ENCODE data around the gene EPB41. TPM values are rescaled to one million over a fixed set of nuclear protein-coding genes. Genes with fewer than 3 reads are reported as not detected.

Gene EPB41
- polyA plus RNA-seq, 1 of the 3 experiments (the other 2 are of a cell fraction) = 7.4 TPM

DNA sequence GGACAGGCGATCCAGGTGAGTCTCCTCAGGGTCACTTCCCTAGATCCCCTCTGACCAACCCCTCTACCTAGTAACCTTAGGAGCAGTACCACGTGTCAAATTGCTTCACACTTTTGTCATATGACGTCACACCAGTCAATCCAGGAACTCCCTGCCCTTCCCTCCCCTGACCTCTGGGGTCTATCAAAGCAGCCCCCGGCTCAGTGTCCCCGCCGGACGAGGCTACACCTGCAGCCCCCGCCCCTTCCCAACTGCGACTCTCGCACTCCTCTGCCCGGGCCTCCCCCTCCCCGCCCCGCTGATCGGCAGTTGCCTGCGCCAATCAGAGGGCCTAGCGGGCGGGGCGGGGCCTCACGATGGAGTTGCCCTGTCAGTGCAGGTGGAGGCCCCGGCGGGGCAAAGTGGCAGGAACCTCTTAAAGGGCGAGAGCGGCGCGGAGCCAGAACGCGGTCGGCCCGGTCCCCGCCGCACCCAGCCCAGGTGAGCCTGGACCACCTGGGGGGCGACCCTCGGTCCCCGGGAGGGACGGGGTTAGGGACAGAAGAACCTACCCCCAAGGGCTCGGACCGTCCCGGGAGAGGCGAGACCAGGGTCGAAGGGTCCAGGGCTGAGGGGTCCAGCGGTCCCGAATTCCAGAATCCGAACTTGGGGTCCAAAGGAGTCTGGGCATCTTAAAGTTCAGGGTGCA is 27.5 kb upstream of the EPB41 start:
- Histone ChIP-seq H3K36me3 (replicated peaks in 1 of 2; ENCODE audit: control insufficient read depth in 1 of 2, insufficient read depth in 2 of 2, low read length in 1 of 2) (no peaks in the 10 kb centered on the region), H3K9me3 (no peaks in the 10 kb centered on the region), H3K9ac (peak overlapping the region; percentile 69), H3K4me3 (ENCODE audit: low read depth in 2 of 2, low read length in 1 of 2) (peak overlapping the region; percentile 77 to 85), H3F3A (replicated peaks; ENCODE audit: insufficient read depth) (peaks cover 10% of the 10 kb centered on the region), H3K27ac (ENCODE audit: low read depth in 2 of 2, low read length in 1 of 2) (peak overlapping the region in 1 of 2 experiments; percentile 17; a peak in 1 of 4 replicates), H2AFZ (ENCODE audit: low read depth) (peak overlapping the region; percentile 99), H3K4me1 (ENCODE audit: control insufficient read depth in 1 of 2, insufficient read depth in 2 of 2, low read depth in 1 of 2, low read length in 1 of 2) (peaks cover 18 to 34% of the 10 kb centered on the region in 2 experiments; a peak in 2 of 4 replicates), H3K9me2 (no peaks in the 10 kb centered on the region), H3K4me2 (peak overlapping the region; percentile 100), H4K20me1 (ENCODE audit: insufficient read depth) (no peaks in the 10 kb centered on the region), H3K79me2 (ENCODE audit: insufficient read depth) (no peaks in the 10 kb centered on the region), H3K27me3 (ENCODE audit: insufficient read depth) (no peaks in the 10 kb centered on the region)
- WGBS (ENCODE audit: low lambda C conversion rate) = 9% methylated on average over 15 of the region's 43 CpGs
- POLR2A ChIA-PET = no interaction called here
- TF ChIP-seq, protein P1, sequence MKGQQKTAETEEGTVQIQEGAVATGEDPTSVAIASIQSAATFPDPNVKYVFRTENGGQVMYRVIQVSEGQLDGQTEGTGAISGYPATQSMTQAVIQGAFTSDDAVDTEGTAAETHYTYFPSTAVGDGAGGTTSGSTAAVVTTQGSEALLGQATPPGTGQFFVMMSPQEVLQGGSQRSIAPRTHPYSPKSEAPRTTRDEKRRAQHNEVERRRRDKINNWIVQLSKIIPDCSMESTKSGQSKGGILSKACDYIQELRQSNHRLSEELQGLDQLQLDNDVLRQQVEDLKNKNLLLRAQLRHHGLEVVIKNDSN (IDR thresholded peaks at IDR 0.05; ENCODE audit: borderline replicate concordance, low read depth) = peak; percentile 77
- TF ChIP-seq, protein P2, sequence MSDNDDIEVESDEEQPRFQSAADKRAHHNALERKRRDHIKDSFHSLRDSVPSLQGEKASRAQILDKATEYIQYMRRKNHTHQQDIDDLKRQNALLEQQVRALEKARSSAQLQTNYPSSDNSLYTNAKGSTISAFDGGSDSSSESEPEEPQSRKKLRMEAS (IDR thresholded peaks at IDR 0.05; ENCODE audit: low read depth) = peak; percentile 28
- TF ChIP-seq, protein P3, sequence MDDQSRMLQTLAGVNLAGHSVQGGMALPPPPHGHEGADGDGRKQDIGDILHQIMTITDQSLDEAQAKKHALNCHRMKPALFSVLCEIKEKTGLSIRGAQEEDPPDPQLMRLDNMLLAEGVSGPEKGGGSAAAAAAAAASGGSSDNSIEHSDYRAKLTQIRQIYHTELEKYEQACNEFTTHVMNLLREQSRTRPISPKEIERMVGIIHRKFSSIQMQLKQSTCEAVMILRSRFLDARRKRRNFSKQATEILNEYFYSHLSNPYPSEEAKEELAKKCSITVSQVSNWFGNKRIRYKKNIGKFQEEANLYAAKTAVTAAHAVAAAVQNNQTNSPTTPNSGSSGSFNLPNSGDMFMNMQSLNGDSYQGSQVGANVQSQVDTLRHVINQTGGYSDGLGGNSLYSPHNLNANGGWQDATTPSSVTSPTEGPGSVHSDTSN (IDR thresholded peaks at IDR 0.05) = peak; percentile 99
- TF ChIP-seq RCOR1 (IDR thresholded peaks at IDR 0.05; ENCODE audit: low read length) (no peak), FOXM1 (IDR thresholded peaks at IDR 0.05; ENCODE audit: low read depth) (no peak), GABPA (IDR thresholded peaks at IDR 0.05; ENCODE audit: low read depth) (no peak), ELF1 (IDR thresholded peaks at IDR 0.05) (no peak), EP300 (IDR thresholded peaks at IDR 0.05; ENCODE audit: borderline replicate concordance in 1 of 2, low read depth in 1 of 2, low read length in 1 of 2) (no peak), NRF1 (IDR thresholded peaks at IDR 0.05; ENCODE audit: low read depth, low read length) (no peak), SIN3A (IDR thresholded peaks at IDR 0.05; ENCODE audit: borderline replicate concordance, low read depth, low read length) (no peak), MXI1 (IDR thresholded peaks at IDR 0.05; ENCODE audit: low read depth, low read length) (peak; percentile 46; the same call in 1 of the 2 replicates), YY1 (IDR thresholded peaks at IDR 0.05; ENCODE audit: low read depth) (no peak), TAF1 (IDR thresholded peaks at IDR 0.05; ENCODE audit: borderline replicate concordance, low read depth, low read length) (peak; percentile 25; the same call in 1 of the 2 replicates), SMC3 (IDR thresholded peaks at IDR 0.05; ENCODE audit: low read depth, low read length) (0 out of 2 replicates have a peak, but pooled peaks have one; percentile 1), NFIC (IDR thresholded peaks at IDR 0.05; ENCODE audit: borderline replicate concordance) (no peak), MEF2A (IDR thresholded peaks at IDR 0.05; ENCODE audit: borderline replicate concordance, low read depth) (no peak)
- TF ChIP-seq, protein P4, sequence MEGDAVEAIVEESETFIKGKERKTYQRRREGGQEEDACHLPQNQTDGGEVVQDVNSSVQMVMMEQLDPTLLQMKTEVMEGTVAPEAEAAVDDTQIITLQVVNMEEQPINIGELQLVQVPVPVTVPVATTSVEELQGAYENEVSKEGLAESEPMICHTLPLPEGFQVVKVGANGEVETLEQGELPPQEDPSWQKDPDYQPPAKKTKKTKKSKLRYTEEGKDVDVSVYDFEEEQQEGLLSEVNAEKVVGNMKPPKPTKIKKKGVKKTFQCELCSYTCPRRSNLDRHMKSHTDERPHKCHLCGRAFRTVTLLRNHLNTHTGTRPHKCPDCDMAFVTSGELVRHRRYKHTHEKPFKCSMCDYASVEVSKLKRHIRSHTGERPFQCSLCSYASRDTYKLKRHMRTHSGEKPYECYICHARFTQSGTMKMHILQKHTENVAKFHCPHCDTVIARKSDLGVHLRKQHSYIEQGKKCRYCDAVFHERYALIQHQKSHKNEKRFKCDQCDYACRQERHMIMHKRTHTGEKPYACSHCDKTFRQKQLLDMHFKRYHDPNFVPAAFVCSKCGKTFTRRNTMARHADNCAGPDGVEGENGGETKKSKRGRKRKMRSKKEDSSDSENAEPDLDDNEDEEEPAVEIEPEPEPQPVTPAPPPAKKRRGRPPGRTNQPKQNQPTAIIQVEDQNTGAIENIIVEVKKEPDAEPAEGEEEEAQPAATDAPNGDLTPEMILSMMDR (IDR thresholded peaks at IDR 0.05) = no peak
- TF ChIP-seq, protein P5, sequence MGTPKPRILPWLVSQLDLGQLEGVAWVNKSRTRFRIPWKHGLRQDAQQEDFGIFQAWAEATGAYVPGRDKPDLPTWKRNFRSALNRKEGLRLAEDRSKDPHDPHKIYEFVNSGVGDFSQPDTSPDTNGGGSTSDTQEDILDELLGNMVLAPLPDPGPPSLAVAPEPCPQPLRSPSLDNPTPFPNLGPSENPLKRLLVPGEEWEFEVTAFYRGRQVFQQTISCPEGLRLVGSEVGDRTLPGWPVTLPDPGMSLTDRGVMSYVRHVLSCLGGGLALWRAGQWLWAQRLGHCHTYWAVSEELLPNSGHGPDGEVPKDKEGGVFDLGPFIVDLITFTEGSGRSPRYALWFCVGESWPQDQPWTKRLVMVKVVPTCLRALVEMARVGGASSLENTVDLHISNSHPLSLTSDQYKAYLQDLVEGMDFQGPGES (IDR thresholded peaks at IDR 0.05; ENCODE audit: low read depth, low read length) = peak; percentile 37; the same call in 1 of the 2 replicates
- TF ChIP-seq, protein P6, sequence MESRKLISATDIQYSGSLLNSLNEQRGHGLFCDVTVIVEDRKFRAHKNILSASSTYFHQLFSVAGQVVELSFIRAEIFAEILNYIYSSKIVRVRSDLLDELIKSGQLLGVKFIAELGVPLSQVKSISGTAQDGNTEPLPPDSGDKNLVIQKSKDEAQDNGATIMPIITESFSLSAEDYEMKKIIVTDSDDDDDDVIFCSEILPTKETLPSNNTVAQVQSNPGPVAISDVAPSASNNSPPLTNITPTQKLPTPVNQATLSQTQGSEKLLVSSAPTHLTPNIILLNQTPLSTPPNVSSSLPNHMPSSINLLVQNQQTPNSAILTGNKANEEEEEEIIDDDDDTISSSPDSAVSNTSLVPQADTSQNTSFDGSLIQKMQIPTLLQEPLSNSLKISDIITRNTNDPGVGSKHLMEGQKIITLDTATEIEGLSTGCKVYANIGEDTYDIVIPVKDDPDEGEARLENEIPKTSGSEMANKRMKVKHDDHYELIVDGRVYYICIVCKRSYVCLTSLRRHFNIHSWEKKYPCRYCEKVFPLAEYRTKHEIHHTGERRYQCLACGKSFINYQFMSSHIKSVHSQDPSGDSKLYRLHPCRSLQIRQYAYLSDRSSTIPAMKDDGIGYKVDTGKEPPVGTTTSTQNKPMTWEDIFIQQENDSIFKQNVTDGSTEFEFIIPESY (IDR thresholded peaks at IDR 0.05; ENCODE audit: borderline replicate concordance, low read depth) = no peak
- CTCF ChIA-PET = interaction anchor here (1.0 to 22.5 kb wide), 7 partner anchors 10 to 315 kb away, joined by 3 to 894 read pairs (median 3); no protein-coding TSS in a partner anchor
- peak; percentile 99 for DNase-seq

All from SK-N-SH (cell line).